Measurements from ENCODE around the gene FADS6. TPM values are rescaled to one million over a fixed set of nuclear protein-coding genes. Genes with fewer than 3 reads are reported as not detected.
"Not testable (repeated sequence)": the region's sequence is repeated elsewhere in the genome, so short reads cannot be mapped to it uniquely, and the experiment has no call there.

FADS6 gene
- polyA plus RNA-seq, 1 donor (not counting 4 experiments of a cell fraction or from before 2014, with no cell fraction given), result 0.07 TPM

DNA sequence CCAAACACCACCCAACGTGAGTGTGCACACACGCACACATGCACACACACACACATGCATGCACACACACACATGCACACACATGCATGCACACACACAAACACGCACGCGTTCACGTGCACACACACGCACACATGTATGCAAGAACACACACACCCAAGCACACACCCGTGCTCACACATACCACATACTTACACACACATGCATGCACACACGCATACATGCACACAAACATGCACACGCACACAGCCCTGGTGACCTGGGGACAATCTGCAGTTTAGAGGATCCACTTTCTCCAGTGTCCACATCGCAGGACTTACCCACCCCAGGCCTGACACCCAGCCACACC is 23.4 kb upstream of the FADS6 start:
- dilution Hi-C loops (cut with MboI; ENCODE audit: extremely low pct_ligation_motif_present, low sequenced_read_pairs), result no loop called here
- Histone ChIP-seq H3K27me3 (ENCODE audit: control insufficient read depth, extremely low read depth, insufficient read depth, low read length) (peaks cover 4% of the 10 kb centered on the region), H3K9me3 (ENCODE audit: control insufficient read depth, low read depth, low read length) (no peaks in the 10 kb centered on the region), H3K36me3 (ENCODE audit: control insufficient read depth in 2 of 2, extremely low read depth in 1 of 2, insufficient read depth in 2 of 2, low read length in 2 of 2) (no peaks in the 10 kb centered on the region), H3K9ac (ENCODE audit: control insufficient read depth, extremely low read depth, insufficient read depth, low read length) (no peak overlapping the region), H3K4me3 (ENCODE audit: control insufficient read depth in 2 of 3, extremely low read depth in 1 of 3, insufficient read depth in 2 of 3, low read depth in 1 of 3, low read length in 3 of 3) (no peak overlapping the region), H2AFZ (ENCODE audit: control insufficient read depth, low read length) (no peak overlapping the region), H3K9me1 (ENCODE audit: control insufficient read depth, extremely low read depth, insufficient read depth, low read length) (no peaks in the 10 kb centered on the region), H3K27ac (ENCODE audit: control insufficient read depth, insufficient read depth, low read length) (no peak overlapping the region), H4K20me1 (ENCODE audit: control insufficient read depth, extremely low read depth, insufficient read depth, low read length) (no peaks in the 10 kb centered on the region), H3K79me2 (ENCODE audit: control insufficient read depth, insufficient read depth, low read length) (no peaks in the 10 kb centered on the region), H3K4me1 (ENCODE audit: control insufficient read depth, extremely low read depth, insufficient read depth, low read length) (peaks cover 12% of the 10 kb centered on the region), H3K4me2 (ENCODE audit: control insufficient read depth, extremely low read depth, insufficient read depth, low read depth, low read length) (no peak overlapping the region)
- TF ChIP-seq EZH2 (IDR thresholded peaks at IDR 0.05; ENCODE audit: low read length), result no peak
- TF ChIP-seq, protein P1, sequence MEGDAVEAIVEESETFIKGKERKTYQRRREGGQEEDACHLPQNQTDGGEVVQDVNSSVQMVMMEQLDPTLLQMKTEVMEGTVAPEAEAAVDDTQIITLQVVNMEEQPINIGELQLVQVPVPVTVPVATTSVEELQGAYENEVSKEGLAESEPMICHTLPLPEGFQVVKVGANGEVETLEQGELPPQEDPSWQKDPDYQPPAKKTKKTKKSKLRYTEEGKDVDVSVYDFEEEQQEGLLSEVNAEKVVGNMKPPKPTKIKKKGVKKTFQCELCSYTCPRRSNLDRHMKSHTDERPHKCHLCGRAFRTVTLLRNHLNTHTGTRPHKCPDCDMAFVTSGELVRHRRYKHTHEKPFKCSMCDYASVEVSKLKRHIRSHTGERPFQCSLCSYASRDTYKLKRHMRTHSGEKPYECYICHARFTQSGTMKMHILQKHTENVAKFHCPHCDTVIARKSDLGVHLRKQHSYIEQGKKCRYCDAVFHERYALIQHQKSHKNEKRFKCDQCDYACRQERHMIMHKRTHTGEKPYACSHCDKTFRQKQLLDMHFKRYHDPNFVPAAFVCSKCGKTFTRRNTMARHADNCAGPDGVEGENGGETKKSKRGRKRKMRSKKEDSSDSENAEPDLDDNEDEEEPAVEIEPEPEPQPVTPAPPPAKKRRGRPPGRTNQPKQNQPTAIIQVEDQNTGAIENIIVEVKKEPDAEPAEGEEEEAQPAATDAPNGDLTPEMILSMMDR (optimal IDR thresholded peaks at IDR 0.05 in 1 of 3, IDR thresholded peaks at IDR 0.05 in 1 of 3, conservative IDR thresholded peaks at IDR 0.05 in 1 of 3; ENCODE audit: extremely low read depth in 1 of 3, insufficient read depth in 2 of 3, low read length in 3 of 3), result no peak
- DNase-seq (ENCODE audit: low read depth, low spot score) (no peak), FAIRE-seq (no peak)

DNA sequence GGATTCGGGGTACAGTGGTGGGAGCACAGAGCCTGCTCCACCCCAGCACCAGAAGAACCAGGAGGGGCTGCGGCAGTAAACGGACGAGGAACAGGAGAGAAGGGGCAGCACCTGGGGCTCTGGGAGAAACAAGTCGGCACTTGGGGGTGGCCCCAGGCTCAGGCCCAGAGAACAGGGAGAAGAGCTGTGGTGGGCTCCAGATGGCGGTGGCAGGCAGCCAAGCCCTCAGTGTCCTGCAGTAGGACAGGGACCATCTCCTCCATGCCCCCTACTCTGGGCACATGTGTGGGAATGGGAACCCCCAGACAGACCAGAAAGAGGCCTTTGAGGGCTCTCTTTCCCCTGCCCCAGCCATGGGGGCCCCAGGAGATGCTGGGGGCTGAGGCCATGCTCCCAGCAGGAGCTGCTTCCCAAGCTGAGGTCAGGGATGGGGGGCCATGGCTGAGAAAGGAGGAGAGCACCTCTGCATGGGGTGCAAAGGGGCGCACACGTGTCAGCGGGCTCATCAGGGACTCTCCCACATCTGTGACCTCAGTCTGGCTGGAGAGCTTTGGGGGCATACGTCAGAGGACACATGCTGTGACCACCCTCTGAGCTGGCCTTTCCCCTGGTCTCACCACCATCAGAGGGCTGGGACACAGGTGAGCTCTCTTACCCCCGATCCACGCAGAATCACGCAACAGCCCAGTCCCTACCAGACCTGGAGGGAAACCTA is 22.9 kb upstream of the FADS6 start:
- no peaks in the 10 kb centered on the region for H4K20me1 ChIP-seq (ENCODE audit: control insufficient read depth, extremely low read depth, insufficient read depth, low read length)
- no peak for TF ChIP-seq EZH2 (IDR thresholded peaks at IDR 0.05; ENCODE audit: low read length)
- TF ChIP-seq, protein P1 (optimal IDR thresholded peaks at IDR 0.05 in 1 of 3, IDR thresholded peaks at IDR 0.05 in 1 of 3, conservative IDR thresholded peaks at IDR 0.05 in 1 of 3; ENCODE audit: extremely low read depth in 1 of 3, insufficient read depth in 2 of 3, low read length in 3 of 3), result no peak
- no peaks in the 10 kb centered on the region for H3K9me1 ChIP-seq (ENCODE audit: control insufficient read depth, extremely low read depth, insufficient read depth, low read length)
- no peak for DNase-seq (ENCODE audit: low read depth, low spot score)
- H3K9ac ChIP-seq (ENCODE audit: control insufficient read depth, extremely low read depth, insufficient read depth, low read length), result no peak overlapping the region
- H3K36me3 ChIP-seq (ENCODE audit: control insufficient read depth in 2 of 2, extremely low read depth in 1 of 2, insufficient read depth in 2 of 2, low read length in 2 of 2), result no peaks in the 10 kb centered on the region
- H3K79me2 ChIP-seq (ENCODE audit: control insufficient read depth, insufficient read depth, low read length), result no peaks in the 10 kb centered on the region
- H3K4me1 ChIP-seq (ENCODE audit: control insufficient read depth, extremely low read depth, insufficient read depth, low read length), result peaks cover 8% of the 10 kb centered on the region
- no peak overlapping the region for H3K27ac ChIP-seq (ENCODE audit: control insufficient read depth, insufficient read depth, low read length)
- no peak for FAIRE-seq
- no peaks in the 10 kb centered on the region for H3K27me3 ChIP-seq (ENCODE audit: control insufficient read depth, extremely low read depth, insufficient read depth, low read length)
- H3K4me3 ChIP-seq (ENCODE audit: control insufficient read depth in 2 of 3, extremely low read depth in 1 of 3, insufficient read depth in 2 of 3, low read depth in 1 of 3, low read length in 3 of 3), result no peak overlapping the region
- dilution Hi-C loops (cut with MboI; ENCODE audit: extremely low pct_ligation_motif_present, low sequenced_read_pairs), result no loop called here
- no peak overlapping the region for H2AFZ ChIP-seq (ENCODE audit: control insufficient read depth, low read length)
- no peaks in the 10 kb centered on the region for H3K9me3 ChIP-seq (ENCODE audit: control insufficient read depth, low read depth, low read length)
- no peak overlapping the region for H3K4me2 ChIP-seq (ENCODE audit: control insufficient read depth, extremely low read depth, insufficient read depth, low read depth, low read length)

DNA sequence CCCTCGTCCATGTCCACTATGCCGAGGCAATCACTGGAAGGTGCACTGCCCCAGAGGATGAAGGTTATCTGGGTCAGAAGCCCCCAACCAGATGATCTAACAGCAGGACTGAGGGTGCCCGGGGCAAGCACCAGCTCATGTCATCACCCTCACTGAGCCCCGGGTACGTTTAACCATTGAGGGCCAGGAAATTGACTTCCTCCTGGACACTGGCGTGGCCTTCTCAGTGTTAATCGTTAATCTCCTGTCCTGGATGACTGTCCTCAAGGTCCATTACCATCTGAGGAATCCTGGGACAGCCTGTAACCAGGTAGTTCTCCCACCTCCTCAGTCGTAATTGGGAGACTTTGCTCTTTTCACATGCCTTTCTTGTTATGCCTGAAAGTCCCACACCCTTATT is 18.0 kb upstream of the FADS6 start:
- dilution Hi-C loops (cut with MboI; ENCODE audit: extremely low pct_ligation_motif_present, low sequenced_read_pairs), result not testable (repeated sequence)

DNA sequence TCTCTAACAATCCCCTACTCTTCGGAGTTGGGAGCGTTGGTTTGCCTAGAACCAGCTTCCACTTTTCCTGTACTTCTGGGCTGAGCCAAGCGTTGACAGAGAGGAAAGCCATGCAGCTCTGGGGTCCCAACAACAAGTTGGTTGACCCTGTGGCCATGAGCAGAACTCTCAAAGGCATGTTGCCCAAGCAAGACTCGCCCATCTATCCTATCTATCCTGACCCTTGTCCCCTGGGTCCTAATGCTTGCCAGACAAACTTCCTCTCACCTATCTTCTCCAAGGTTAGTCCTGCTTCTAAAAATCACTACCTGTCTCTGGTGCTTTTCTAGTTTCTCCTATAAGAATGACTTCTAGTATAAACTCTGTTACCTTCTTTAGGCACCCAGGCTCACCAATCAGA is 15.7 kb upstream of the FADS6 start:
- H3K9ac ChIP-seq (ENCODE audit: control insufficient read depth, extremely low read depth, insufficient read depth, low read length); H4K20me1 ChIP-seq (ENCODE audit: control insufficient read depth, extremely low read depth, insufficient read depth, low read length); dilution Hi-C loops (cut with MboI; ENCODE audit: extremely low pct_ligation_motif_present, low sequenced_read_pairs); FAIRE-seq; H3K36me3 ChIP-seq (ENCODE audit: control insufficient read depth in 2 of 2, extremely low read depth in 1 of 2, insufficient read depth in 2 of 2, low read length in 2 of 2); H3K9me1 ChIP-seq (ENCODE audit: control insufficient read depth, extremely low read depth, insufficient read depth, low read length); H3K27me3 ChIP-seq (ENCODE audit: control insufficient read depth, extremely low read depth, insufficient read depth, low read length); DNase-seq (ENCODE audit: low read depth, low spot score); H3K4me3 ChIP-seq (ENCODE audit: control insufficient read depth in 2 of 3, extremely low read depth in 1 of 3, insufficient read depth in 2 of 3, low read depth in 1 of 3, low read length in 3 of 3); H2AFZ ChIP-seq (ENCODE audit: control insufficient read depth, low read length); H3K79me2 ChIP-seq (ENCODE audit: control insufficient read depth, insufficient read depth, low read length); H3K4me1 ChIP-seq (ENCODE audit: control insufficient read depth, extremely low read depth, insufficient read depth, low read length); H3K4me2 ChIP-seq (ENCODE audit: control insufficient read depth, extremely low read depth, insufficient read depth, low read depth, low read length); H3K9me3 ChIP-seq (ENCODE audit: control insufficient read depth, low read depth, low read length); H3K27ac ChIP-seq (ENCODE audit: control insufficient read depth, insufficient read depth, low read length): not testable (repeated sequence)

More for the DNA sequence above, 18.0 kb upstream of the FADS6 start:
- H4K20me1 ChIP-seq (ENCODE audit: control insufficient read depth, extremely low read depth, insufficient read depth, low read length); H3K9me3 ChIP-seq (ENCODE audit: control insufficient read depth, low read depth, low read length); H3K36me3 ChIP-seq (ENCODE audit: control insufficient read depth in 2 of 2, extremely low read depth in 1 of 2, insufficient read depth in 2 of 2, low read length in 2 of 2); H3K79me2 ChIP-seq (ENCODE audit: control insufficient read depth, insufficient read depth, low read length); FAIRE-seq; H3K27me3 ChIP-seq (ENCODE audit: control insufficient read depth, extremely low read depth, insufficient read depth, low read length); H3K4me3 ChIP-seq (ENCODE audit: control insufficient read depth in 2 of 3, extremely low read depth in 1 of 3, insufficient read depth in 2 of 3, low read depth in 1 of 3, low read length in 3 of 3); DNase-seq (ENCODE audit: low read depth, low spot score); H3K4me1 ChIP-seq (ENCODE audit: control insufficient read depth, extremely low read depth, insufficient read depth, low read length); H3K4me2 ChIP-seq (ENCODE audit: control insufficient read depth, extremely low read depth, insufficient read depth, low read depth, low read length); H3K27ac ChIP-seq (ENCODE audit: control insufficient read depth, insufficient read depth, low read length); H3K9me1 ChIP-seq (ENCODE audit: control insufficient read depth, extremely low read depth, insufficient read depth, low read length); H2AFZ ChIP-seq (ENCODE audit: control insufficient read depth, low read length); H3K9ac ChIP-seq (ENCODE audit: control insufficient read depth, extremely low read depth, insufficient read depth, low read length): not testable (repeated sequence)

Data from keratinocyte (primary cell).